K562 (cell line): Measurements from ENCODE around the gene AASS. TPM values are rescaled to one million over a fixed set of nuclear protein-coding genes. Genes with fewer than 3 reads are reported as not detected.

Experiments used
- ATAC-seq: fragments of 200-7000 bp; cut with Tn5 transposase; 3 replicates; pipeline ENCODE4 v1.9.1; 2020; ENCODE audit warnings: moderate library complexity
- BruUV-seq: library from RNA; stranded (reverse); fragments of 400-500 nt; replicated peaks from 2 replicates; lab custom pipeline; 2021; lab: Mats Ljungman, UMichigan
- CTCF ChIA-PET: fragments of 300-600 bp; formaldehyde crosslinking; extraction: SDS; loops from one replicate; lab custom pipeline; 2021; ENCODE audit warnings: low intra/inter-chr PET ratio; lab: Yijun Ruan, JAX
- POLR2A ChIA-PET: fragments of 300-600, 350-650 bp; sonication (Branson Sonifier 250); formaldehyde crosslinking; extraction: SDS; loops from one replicate; lab custom pipeline; 2021; ENCODE audit warnings: antibody characterized with exemption, inconsistent platforms; lab: Yijun Ruan, JAX
- DNase-seq, 4 experiments: peaks; one replicate each; pipeline versions ENCODE4 v3.0.0 to v3.0.0-alpha.2; 2011 to 2018; ENCODE audit warnings: low spot score in 3 of 4, mixed read lengths in 3 of 4; ENCODE audit errors: extremely low read depth in 1 of 4
- FAIRE-seq: peaks from 2 replicates; lab custom pipeline; 2011; peaks lifted over from hg19 to GRCh38; lab: Jason Lieb, UNC
- H2AFZ ChIP-seq: 2 replicates; pipeline ENCODE4 v1.6.0; 2011; ENCODE audit warnings: low read depth, low read length, control low read depth, inconsistent platforms
- H3K27ac ChIP-seq: fragments of 200-600 bp; 3 replicates; pipeline ENCODE4 v1.8.0; 2011; ENCODE audit warnings: low read depth, mild to moderate bottlenecking, control low read depth, inconsistent platforms, low read length, moderate library complexity, mixed read lengths; ENCODE audit errors: extremely low read depth
- H3K27me3 ChIP-seq, 2 experiments: fragments of 300-600 bp in 1 of 2; 2 replicates in 1 of 2; 3 replicates in 1 of 2; pipeline versions ENCODE4 v1.6.0 to v1.8.0; 2011; ENCODE audit warnings: inconsistent platforms in 2 of 2, low read length in 2 of 2, mild to moderate bottlenecking in 1 of 2, mixed read lengths in 1 of 2, moderate library complexity in 1 of 2; ENCODE audit not compliant: control insufficient read depth in 2 of 2, insufficient read depth in 2 of 2
- H3K36me3 ChIP-seq: fragments of 300-600 bp; 3 replicates; pipeline ENCODE4 v1.8.0; 2011; ENCODE audit warnings: mild to moderate bottlenecking, low read length, inconsistent platforms; ENCODE audit not compliant: control insufficient read depth, insufficient read depth
- H3K4me1 ChIP-seq, 2 experiments: fragments of 200-600 bp in 1 of 2; replicated peaks in 1 of 2; 2 replicates in 1 of 2; 3 replicates in 1 of 2; pipeline versions ENCODE4 v1.5.1 to v1.8.0; 2011; ENCODE audit warnings: inconsistent platforms in 2 of 2, low read length in 2 of 2, mild to moderate bottlenecking in 1 of 2, mixed read lengths in 1 of 2, moderate library complexity in 1 of 2; ENCODE audit not compliant: control insufficient read depth in 2 of 2, insufficient read depth in 2 of 2
- H3K4me2 ChIP-seq: 2 replicates; pipeline ENCODE4 v1.6.1; 2011; ENCODE audit warnings: low read length, control low read depth, inconsistent platforms, mixed read lengths; ENCODE audit not compliant: insufficient read depth
- H3K4me3 ChIP-seq: fragments of 200-600 bp; sonication (generic), shearing (Covaris generic); 2 replicates; pipeline ENCODE4 v1.5.1; 2016; ENCODE audit warnings: control low read depth, inconsistent platforms
- H3K79me2 ChIP-seq: fragments of 200-600 bp; 3 replicates; pipeline ENCODE4 v1.8.0; 2011; ENCODE audit warnings: low read length, inconsistent platforms; ENCODE audit not compliant: control insufficient read depth, insufficient read depth
- H3K9ac ChIP-seq, 2 experiments: 2 replicates each; pipeline versions ENCODE4 v1.6.0 to v1.6.1; 2011; ENCODE audit warnings: low read depth in 2 of 2, low read length in 2 of 2, control low read depth in 1 of 2, inconsistent platforms in 1 of 2, mild to moderate bottlenecking in 1 of 2, mixed read lengths in 1 of 2; ENCODE audit not compliant: insufficient read depth in 1 of 2
- H3K9me1 ChIP-seq: one replicate; pipeline ENCODE4 v1.6.0; 2011; ENCODE audit warnings: inconsistent platforms, mild to moderate bottlenecking, low read length, moderate library complexity; ENCODE audit not compliant: control insufficient read depth, insufficient read depth
- H3K9me3 ChIP-seq: replicated peaks from 2 replicates; pipeline ENCODE4 v1.5.1; 2011; ENCODE audit warnings: low read depth, low read length, inconsistent platforms; ENCODE audit not compliant: control insufficient read depth, insufficient read depth
- H4K20me1 ChIP-seq: replicated peaks from 2 replicates; pipeline ENCODE4 v1.6.1; 2011; ENCODE audit warnings: low read length, inconsistent platforms, mixed read lengths; ENCODE audit not compliant: control insufficient read depth, insufficient read depth
- CHD1 ChIP-seq: fragments of 200-600 bp; sonication (generic); IDR thresholded peaks from one replicate; pipeline ENCODE4 v1.6.1; 2012; ENCODE audit warnings: mild to moderate bottlenecking, moderate library complexity, low read length, inconsistent platforms
- HCFC1 ChIP-seq: IDR thresholded peaks from 2 replicates; pipeline ENCODE4 v1.6.1; 2012; ENCODE audit warnings: low read depth, low read length, improper control_type of control experiment
- NFIC ChIP-seq: fragments of 450-650 bp; IDR thresholded peaks from 2 replicates; pipeline ENCODE4 v1.6.1; 2017; ENCODE audit warnings: mild to moderate bottlenecking, inconsistent platforms
- PCBP1 ChIP-seq: fragments of 200-400 bp; formaldehyde crosslinking; IDR thresholded peaks from 2 replicates; pipeline ENCODE4 v1.6.1; 2018; ENCODE audit warnings: mild to moderate bottlenecking, low read depth, low read length; ENCODE audit not compliant: poor library complexity, severe bottlenecking
- POLR2H ChIP-seq: IDR thresholded peaks from 2 replicates; pipeline ENCODE4 v1.6.1; 2016; ENCODE audit warnings: missing genetic modification characterization, low read depth, mild to moderate bottlenecking, control low read depth, missing compliant biosample characterization, moderate library complexity
- RBM34 ChIP-seq: fragments of 200-400 bp; formaldehyde crosslinking; IDR thresholded peaks from 2 replicates; pipeline ENCODE4 v1.6.1; 2018; ENCODE audit warnings: low read length, borderline replicate concordance; ENCODE audit not compliant: insufficient read depth
- ZNF134 ChIP-seq: fragments of 250-450 bp; sonication (Bioruptor Pico); conservative IDR thresholded peaks from 2 replicates; pipeline ENCODE4 v1.4.0; 2020
- ZNF316 ChIP-seq: fragments of 450-650 bp; IDR thresholded peaks from 2 replicates; pipeline ENCODE4 v1.6.1; 2016
- WGBS: fragments of 100-300 bp; shearing (Covaris generic); methylation state at CpG from one replicate; pipeline ENCODE4 v1.1.6; 2016; ENCODE audit warnings: low coverage, mixed read lengths; ENCODE audit not compliant: insufficient coverage; ENCODE audit errors: missing lambda C conversion rate; 5-methylcytosine and 5-hydroxymethylcytosine counted together
- in situ Hi-C: fragments of 300-500 bp; cut with MboI; formaldehyde crosslinking; loops from 4 replicates; pipeline ENCODE4 v1.15.0; 2018; ENCODE audit warnings: inconsistent platforms, mixed read lengths
- intact Hi-C: fragments of 100-400 bp; cut with micrococcal nuclease; formaldehyde crosslinking; loops from 2 replicates; pipeline ENCODE4 v1.14.2; 2022
- polyA plus RNA-seq, 8 experiments: library from polyadenylated mRNA; depleted of rRNA in 4 of 8; stranded (reverse) in 5 of 8; unstranded in 3 of 8; fragments of >200 nt; fragmentation: Nextera tagmentation in 2 of 8; fragmentation: Illumina TruSeq in 1 of 8; extraction: Ambion mirVana in 2 of 8; extraction: Trizol in 1 of 8; gene quantifications; 2 replicates each; pipeline versions ENCODE4 v1.2.1 to v1.2.3, GENCODE V29; 2011 to 2014; ENCODE audit warnings: inconsistent platforms in 1 of 8, missing spikeins in 1 of 8
- total RNA-seq, 7 experiments: library from RNA; depleted of rRNA in 6 of 7; stranded (reverse); fragments of >200 nt in 6 of 7; fragmentation: Illumina TruSeq in 2 of 7; extraction: Trizol in 2 of 7; gene quantifications; 2 replicates each; pipeline versions ENCODE4 v1.2.1 to v1.2.3, GENCODE V29; 2011 to 2021; ENCODE audit warnings: low replicate concordance in 1 of 7
- TF ChIP-seq, protein P1 (sequence below): fragments of 200-800 bp; sonication (Bioruptor generic); IDR thresholded peaks from 2 replicates; pipeline ENCODE4 v1.6.1; 2016; ENCODE audit warnings: missing genetic modification characterization, missing compliant biosample characterization

Gene AASS
- total and polyA plus RNA-seq, 9 of the 15 experiments (the other 6 are each of a cell fraction or from before 2014, with no cell fraction given), result 0.04 to 0.38 (median 0.07) TPM; not detected in 6

DNA sequence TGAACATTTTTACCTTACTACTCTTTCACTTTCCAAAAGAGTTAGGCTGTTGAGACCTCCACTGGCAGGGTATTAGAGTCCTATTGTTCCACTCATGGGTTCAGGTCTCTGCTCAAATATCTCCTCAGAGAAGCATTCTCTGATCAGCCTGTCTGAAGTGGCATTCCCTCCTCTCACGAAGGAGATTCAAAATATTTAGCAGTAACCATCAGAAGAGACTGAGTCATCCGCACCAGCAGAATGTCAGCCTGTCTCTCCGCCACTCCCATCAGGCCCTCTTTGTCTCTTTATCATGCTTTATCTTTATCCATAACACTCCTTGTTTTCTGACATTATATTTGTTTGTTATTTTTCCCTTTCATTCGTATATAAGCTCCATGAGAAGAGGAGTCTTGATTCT, 79.1 kb downstream of the AASS start:
- intact Hi-C loops (no loop called here), in situ Hi-C loops (no loop called here)
- H3K27ac ChIP-seq, result no peak overlapping the region
- ChIA-PET POLR2A (no interaction called here), CTCF (no interaction called here)
- H3K79me2 ChIP-seq, result no peaks in the 10 kb centered on the region
- no peaks in the 10 kb centered on the region for H3K36me3 ChIP-seq
- no peaks in the 10 kb centered on the region for H3K4me1 ChIP-seq
- FAIRE-seq, result no peak
- H3K4me2 ChIP-seq, result no peak overlapping the region
- H2AFZ ChIP-seq, result no peak overlapping the region
- no peaks in the 10 kb centered on the region for H3K9me1 ChIP-seq
- H3K27me3 ChIP-seq, result no peaks in the 10 kb centered on the region
- no peaks in the 10 kb centered on the region for H4K20me1 ChIP-seq
- ATAC-seq, result no peak
- H3K9ac ChIP-seq, result no peak overlapping the region
- TF ChIP-seq CHD1 (no peak), NFIC (no peak), POLR2H (tag) (no peak), HCFC1 (no peak), RBM34 (no peak), PCBP1 (no peak), ZNF134 (CRISPR knock-in tag) (no peak)
- BruUV-seq, result no TSS peak
- H3K9me3 ChIP-seq, result no peaks in the 10 kb centered on the region
- 0% methylated on average over 4 of the region's 4 CpGs for WGBS
- H3K4me3 ChIP-seq, result no peak overlapping the region
- no peak for DNase-seq

- Histone ChIP-seq H3K79me2 (no peaks in the 10 kb centered on the region), H4K20me1 (no peaks in the 10 kb centered on the region), H3K9ac (no peak overlapping the region), H2AFZ (no peak overlapping the region), H3K36me3 (no peaks in the 10 kb centered on the region), H3K4me3 (no peak overlapping the region), H3K27ac (no peak overlapping the region), H3K9me1 (no peaks in the 10 kb centered on the region), H3K27me3 (no peaks in the 10 kb centered on the region), H3K4me1 (no peaks in the 10 kb centered on the region), H3K9me3 (no peaks in the 10 kb centered on the region), H3K4me2 (no peak overlapping the region)
- no TSS peak for BruUV-seq
- FAIRE-seq (no peak), DNase-seq (no peak), ATAC-seq (no peak)
- TF ChIP-seq, protein P1, sequence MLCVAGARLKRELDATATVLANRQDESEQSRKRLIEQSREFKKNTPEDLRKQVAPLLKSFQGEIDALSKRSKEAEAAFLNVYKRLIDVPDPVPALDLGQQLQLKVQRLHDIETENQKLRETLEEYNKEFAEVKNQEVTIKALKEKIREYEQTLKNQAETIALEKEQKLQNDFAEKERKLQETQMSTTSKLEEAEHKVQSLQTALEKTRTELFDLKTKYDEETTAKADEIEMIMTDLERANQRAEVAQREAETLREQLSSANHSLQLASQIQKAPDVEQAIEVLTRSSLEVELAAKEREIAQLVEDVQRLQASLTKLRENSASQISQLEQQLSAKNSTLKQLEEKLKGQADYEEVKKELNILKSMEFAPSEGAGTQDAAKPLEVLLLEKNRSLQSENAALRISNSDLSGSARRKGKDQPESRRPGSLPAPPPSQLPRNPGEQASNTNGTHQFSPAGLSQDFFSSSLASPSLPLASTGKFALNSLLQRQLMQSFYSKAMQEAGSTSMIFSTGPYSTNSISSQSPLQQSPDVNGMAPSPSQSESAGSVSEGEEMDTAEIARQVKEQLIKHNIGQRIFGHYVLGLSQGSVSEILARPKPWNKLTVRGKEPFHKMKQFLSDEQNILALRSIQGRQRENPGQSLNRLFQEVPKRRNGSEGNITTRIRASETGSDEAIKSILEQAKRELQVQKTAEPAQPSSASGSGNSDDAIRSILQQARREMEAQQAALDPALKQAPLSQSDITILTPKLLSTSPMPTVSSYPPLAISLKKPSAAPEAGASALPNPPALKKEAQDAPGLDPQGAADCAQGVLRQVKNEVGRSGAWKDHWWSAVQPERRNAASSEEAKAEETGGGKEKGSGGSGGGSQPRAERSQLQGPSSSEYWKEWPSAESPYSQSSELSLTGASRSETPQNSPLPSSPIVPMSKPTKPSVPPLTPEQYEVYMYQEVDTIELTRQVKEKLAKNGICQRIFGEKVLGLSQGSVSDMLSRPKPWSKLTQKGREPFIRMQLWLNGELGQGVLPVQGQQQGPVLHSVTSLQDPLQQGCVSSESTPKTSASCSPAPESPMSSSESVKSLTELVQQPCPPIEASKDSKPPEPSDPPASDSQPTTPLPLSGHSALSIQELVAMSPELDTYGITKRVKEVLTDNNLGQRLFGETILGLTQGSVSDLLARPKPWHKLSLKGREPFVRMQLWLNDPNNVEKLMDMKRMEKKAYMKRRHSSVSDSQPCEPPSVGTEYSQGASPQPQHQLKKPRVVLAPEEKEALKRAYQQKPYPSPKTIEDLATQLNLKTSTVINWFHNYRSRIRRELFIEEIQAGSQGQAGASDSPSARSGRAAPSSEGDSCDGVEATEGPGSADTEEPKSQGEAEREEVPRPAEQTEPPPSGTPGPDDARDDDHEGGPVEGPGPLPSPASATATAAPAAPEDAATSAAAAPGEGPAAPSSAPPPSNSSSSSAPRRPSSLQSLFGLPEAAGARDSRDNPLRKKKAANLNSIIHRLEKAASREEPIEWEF, result no peak
- no peak for TF ChIP-seq ZNF316
- ChIA-PET POLR2A (interaction anchor here (0.6 kb wide), 1 partner anchor 8 kb away, joined by 3 read pairs; no protein-coding TSS in a partner anchor), CTCF (no interaction called here)
- intact Hi-C loops, result no loop called here
- in situ Hi-C loops, result no loop called here
Measured at GRCh38 chr7:122063146-122063545, 80.9 kb downstream of the AASS start.
